Activated CD8-positive, alpha-beta T cell treated with anti-CD3 and anti-CD28 coated beads for 36 hours (primary cell): ENCODE measurements around the gene PLA2G4D. TPM values are rescaled to one million over a fixed set of nuclear protein-coding genes. Genes with fewer than 3 reads are reported as not detected.
"Not testable (repeated sequence)": the region's sequence is repeated elsewhere in the genome, so short reads cannot be mapped to it uniquely, and the experiment has no call there.

ENCODE experiments used
- ATAC-seq: fragments of 200-7000 bp; cut with Tn5 transposase; one replicate; pipeline ENCODE4 v1.10.0; 2021; ENCODE audit warnings: mild to moderate bottlenecking, moderate library complexity
- CTCF ChIA-PET: fragments of 350-600 bp; sonication (Branson Sonifier 250); formaldehyde crosslinking; loops from one replicate; lab custom pipeline; 2021; ENCODE audit warnings: antibody characterized with exemption; lab: Charles Lee
- POLR2A ChIA-PET: fragments of 350-600 bp; sonication (Branson Sonifier 250); formaldehyde crosslinking; loops from one replicate; lab custom pipeline; 2021; ENCODE audit warnings: antibody characterized with exemption; lab: Charles Lee
- DNase-seq: peaks from one replicate; pipeline ENCODE4 v3.0.0-alpha.2; 2020
- H3K27ac Mint-ChIP-seq: one replicate; pipeline ENCODE4 v1.8.0; 2021; ENCODE audit warnings: mild to moderate bottlenecking, mixed read lengths
- H3K27me3 Mint-ChIP-seq: one replicate; pipeline ENCODE4 v1.8.0; 2021; ENCODE audit warnings: mixed read lengths
- H3K36me3 Mint-ChIP-seq: one replicate; pipeline ENCODE4 v1.8.0; 2021; ENCODE audit warnings: low read depth, mixed read lengths
- H3K4me1 Mint-ChIP-seq: one replicate; pipeline ENCODE4 v1.8.0; 2021; ENCODE audit warnings: low read depth, mixed read lengths
- H3K4me3 Mint-ChIP-seq: one replicate; pipeline ENCODE4 v1.8.0; 2021; ENCODE audit warnings: mild to moderate bottlenecking, moderate library complexity, mixed read lengths
- H3K9me3 Mint-ChIP-seq: one replicate; pipeline ENCODE4 v1.8.0; 2021; ENCODE audit warnings: mixed read lengths
- intact Hi-C: fragments of 100-400 bp; cut with micrococcal nuclease; formaldehyde crosslinking; loops from one replicate; pipeline ENCODE4 v1.10.0; 2022
- total RNA-seq, 2 experiments: library from RNA; stranded (reverse); gene quantifications; one replicate each; pipeline ENCODE4 v1.2.3, GENCODE V29; 2021
- TF ChIP-seq, protein P1 (sequence below): fragments of 200-600 bp; IDR thresholded peaks from one replicate; pipeline ENCODE4 v1.8.0; 2022; ENCODE audit warnings: antibody characterized with exemption, mild to moderate bottlenecking

The PLA2G4D gene
- total RNA-seq, 2 experiments from 2014 or later: not detected

DNA sequence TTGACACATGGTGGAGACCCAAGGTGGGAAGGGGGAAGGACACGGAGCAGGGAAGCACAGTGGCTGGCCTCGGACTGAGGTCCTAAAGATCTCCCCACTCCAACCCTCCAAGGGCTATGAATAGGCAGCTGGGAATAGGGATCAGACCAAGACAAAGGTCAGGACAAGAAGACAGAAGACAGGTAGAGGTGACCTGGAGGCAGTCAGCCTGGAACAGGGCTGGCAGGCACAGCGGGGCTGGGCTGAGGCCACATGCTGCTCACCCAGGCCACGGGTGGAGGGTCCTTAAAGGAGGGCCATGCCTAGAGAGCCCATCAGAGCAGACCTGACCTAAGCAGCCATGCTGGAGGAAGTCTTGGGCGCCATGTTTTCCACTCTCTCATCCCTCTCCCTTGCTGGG, 2.7 kb upstream of the PLA2G4D start:
- ChIA-PET CTCF (no interaction called here), POLR2A (interaction anchor here (1.4 kb wide), 1 partner anchor 34 kb away, joined by 3 read pairs; no protein-coding TSS in a partner anchor)
- H3K27ac Mint-ChIP-seq: no peak overlapping the region
- no peak overlapping the region for H3K4me3 Mint-ChIP-seq
- H3K27me3 Mint-ChIP-seq: peaks cover 4% of the 10 kb centered on the region
- H3K4me1 Mint-ChIP-seq: no peaks in the 10 kb centered on the region
- no peaks in the 10 kb centered on the region for H3K9me3 Mint-ChIP-seq
- intact Hi-C loops: no loop called here
- no peak for ATAC-seq
- TF ChIP-seq, protein P1, sequence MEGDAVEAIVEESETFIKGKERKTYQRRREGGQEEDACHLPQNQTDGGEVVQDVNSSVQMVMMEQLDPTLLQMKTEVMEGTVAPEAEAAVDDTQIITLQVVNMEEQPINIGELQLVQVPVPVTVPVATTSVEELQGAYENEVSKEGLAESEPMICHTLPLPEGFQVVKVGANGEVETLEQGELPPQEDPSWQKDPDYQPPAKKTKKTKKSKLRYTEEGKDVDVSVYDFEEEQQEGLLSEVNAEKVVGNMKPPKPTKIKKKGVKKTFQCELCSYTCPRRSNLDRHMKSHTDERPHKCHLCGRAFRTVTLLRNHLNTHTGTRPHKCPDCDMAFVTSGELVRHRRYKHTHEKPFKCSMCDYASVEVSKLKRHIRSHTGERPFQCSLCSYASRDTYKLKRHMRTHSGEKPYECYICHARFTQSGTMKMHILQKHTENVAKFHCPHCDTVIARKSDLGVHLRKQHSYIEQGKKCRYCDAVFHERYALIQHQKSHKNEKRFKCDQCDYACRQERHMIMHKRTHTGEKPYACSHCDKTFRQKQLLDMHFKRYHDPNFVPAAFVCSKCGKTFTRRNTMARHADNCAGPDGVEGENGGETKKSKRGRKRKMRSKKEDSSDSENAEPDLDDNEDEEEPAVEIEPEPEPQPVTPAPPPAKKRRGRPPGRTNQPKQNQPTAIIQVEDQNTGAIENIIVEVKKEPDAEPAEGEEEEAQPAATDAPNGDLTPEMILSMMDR: no peak
- no peaks in the 10 kb centered on the region for H3K36me3 Mint-ChIP-seq
- no peak for DNase-seq

DNA sequence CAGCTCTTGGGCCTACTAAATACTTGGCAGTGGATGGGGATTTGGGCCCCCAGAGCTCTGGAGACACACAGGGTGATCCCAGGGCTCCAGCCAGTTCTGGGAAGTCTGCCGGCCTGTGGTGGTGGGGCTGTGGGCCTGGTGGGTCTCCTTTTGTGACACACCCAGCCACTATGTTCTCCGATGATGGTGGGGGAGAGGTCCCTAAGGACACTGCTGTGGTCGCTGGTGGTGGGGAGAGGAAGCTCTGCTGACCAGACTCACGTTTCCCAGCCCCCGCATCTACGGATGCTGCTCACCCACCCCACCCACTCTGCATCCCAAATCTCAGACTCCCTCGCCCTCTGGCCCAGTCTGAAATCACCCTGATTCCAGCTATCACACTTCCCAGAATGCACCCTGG, 396 bp downstream of the PLA2G4D start:
- Mint-ChIP-seq H3K9me3 (no peaks in the 10 kb centered on the region), H3K4me1 (no peaks in the 10 kb centered on the region), H3K27ac (no peak overlapping the region), H3K27me3 (peaks cover 4% of the 10 kb centered on the region), H3K36me3 (no peaks in the 10 kb centered on the region), H3K4me3 (no peak overlapping the region)
- TF ChIP-seq, protein P1: no peak
- ATAC-seq (no peak), DNase-seq (no peak)
- ChIA-PET POLR2A (no interaction called here), CTCF (interaction anchor here (1.1 to 3.8 kb wide), 4 partner anchors 10 to 104 kb away, joined by 3 to 13 read pairs (median 4); no protein-coding TSS in a partner anchor)
- intact Hi-C loops: no loop called here

DNA sequence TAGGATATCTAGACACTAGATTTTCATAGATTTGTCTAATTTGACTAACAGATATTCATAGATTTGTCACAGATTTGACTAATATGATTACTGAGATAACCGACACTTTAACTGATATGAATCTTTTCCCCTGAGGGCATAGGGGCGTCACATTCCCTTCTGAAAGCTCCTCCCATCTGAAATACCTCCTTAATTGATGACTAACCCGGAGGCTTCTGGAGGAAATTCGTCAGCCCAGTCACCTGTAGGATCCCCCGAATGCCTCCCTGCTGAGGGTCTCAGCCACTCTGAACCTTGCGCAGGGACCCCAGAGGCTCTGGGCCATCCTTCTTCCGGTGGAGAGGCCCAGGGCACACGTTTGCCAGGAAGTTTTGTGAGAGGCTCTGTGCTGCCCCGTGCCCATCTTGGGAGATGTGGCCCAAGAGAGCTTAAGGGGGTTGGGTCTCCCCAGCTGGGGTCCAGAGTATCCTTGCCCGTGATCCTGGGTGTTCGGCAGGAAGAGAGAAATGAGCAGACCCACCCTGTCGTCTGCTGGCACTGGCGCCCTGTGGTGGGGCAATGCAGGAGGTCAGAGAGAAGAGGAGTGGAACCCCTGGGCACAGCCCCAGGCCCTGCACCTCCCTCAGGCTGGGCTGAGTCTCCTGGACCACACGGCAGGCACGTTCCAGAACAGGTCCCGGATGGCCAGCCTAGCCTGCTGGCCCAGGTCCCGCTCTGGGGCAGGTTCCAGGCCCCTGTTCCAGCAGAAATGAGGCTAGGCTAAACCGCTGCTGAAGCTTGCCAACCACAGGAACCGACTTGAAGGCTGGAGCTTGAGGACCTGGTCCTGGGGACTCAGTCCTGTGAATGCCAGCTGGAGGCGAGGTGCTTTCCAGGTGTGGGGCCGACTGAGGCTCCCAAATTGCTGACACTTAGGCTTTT, 1.7 kb downstream of the PLA2G4D start:
- ChIA-PET POLR2A (no interaction called here), CTCF (interaction anchor here (3.8 kb wide), 1 partner anchor 8 kb away, joined by 13 read pairs; no protein-coding TSS in a partner anchor)
- TF ChIP-seq, protein P1: no peak
- Mint-ChIP-seq H3K4me3 (no peak overlapping the region), H3K27ac (no peak overlapping the region), H3K4me1 (no peaks in the 10 kb centered on the region), H3K36me3 (no peaks in the 10 kb centered on the region), H3K27me3 (no peaks in the 10 kb centered on the region), H3K9me3 (no peaks in the 10 kb centered on the region)
- DNase-seq (no peak), ATAC-seq (no peak)
- intact Hi-C loops: no loop called here

GRCh38 chr15:42091753-42092397, 2.5 kb downstream of the PLA2G4D start:
- not testable (repeated sequence) for H3K9me3 Mint-ChIP-seq, H3K27me3 Mint-ChIP-seq, H3K27ac Mint-ChIP-seq

GRCh38 chr15:42090781-42091180, 3.6 kb downstream of the PLA2G4D start:
- Mint-ChIP-seq H3K4me1 (no peaks in the 10 kb centered on the region), H3K27ac (no peak overlapping the region), H3K36me3 (no peaks in the 10 kb centered on the region), H3K4me3 (no peak overlapping the region), H3K27me3 (no peaks in the 10 kb centered on the region), H3K9me3 (no peaks in the 10 kb centered on the region)
- CTCF ChIA-PET: interaction anchor here (1.0 to 1.3 kb wide), 3 partner anchors 9 to 48 kb away, joined by 3 to 4 read pairs (median 3); no protein-coding TSS in a partner anchor
- TF ChIP-seq, protein P1: no peak
- DNase-seq (no peak), ATAC-seq (no peak)
- intact Hi-C loops: no loop called here
- POLR2A ChIA-PET: no interaction called here

More at GRCh38 chr15:42091753-42092397, 2.5 kb downstream of the PLA2G4D start:
- ATAC-seq, H3K4me1 Mint-ChIP-seq, DNase-seq, H3K36me3 Mint-ChIP-seq, intact Hi-C loops, H3K4me3 Mint-ChIP-seq, POLR2A ChIA-PET: not testable (repeated sequence)
- CTCF ChIA-PET: interaction anchor here (3.8 kb wide), 1 partner anchor 8 kb away, joined by 13 read pairs; no protein-coding TSS in a partner anchor
